Prostate gland (tissue), 2 donors: ENCODE results near the gene ARHGAP19. TPM values are rescaled to one million over a fixed set of nuclear protein-coding genes. Genes with fewer than 3 reads are reported as not detected.

ENCODE experiments used
- DNase-seq: peaks from one replicate; pipeline ENCODE4 v3.0.0-alpha.2; 2019; ENCODE audit warnings: low spot score
- H3K27ac ChIP-seq, 2 donors: fragments of 200-600 bp; sonication (generic); 2 replicates each; pipeline ENCODE4 v1.5.1; 2017 to 2019
- H3K27me3 ChIP-seq: fragments of 200-600 bp; sonication (generic); replicated peaks from 2 replicates; pipeline ENCODE4 v1.5.1; 2019; ENCODE audit not compliant: insufficient read depth
- H3K36me3 ChIP-seq, 2 donors: fragments of 200-600 bp; sonication (generic); 1 replicate in 1 of 2; 2 replicates in 1 of 2; pipeline versions ENCODE4 v1.5.1 to v1.8.1; 2017 to 2019
- H3K4me1 ChIP-seq: fragments of 200-600 bp; sonication (generic); replicated peaks from 2 replicates; pipeline ENCODE4 v1.5.1; 2019
- H3K4me3 ChIP-seq, 2 donors: fragments of 200-600 bp; sonication (generic); 2 replicates each; pipeline ENCODE4 v1.5.1; 2017 to 2019
- H3K9me3 ChIP-seq: fragments of 200-600 bp; sonication (generic); 2 replicates; pipeline ENCODE4 v1.5.1; 2017
- POLR2A ChIP-seq: fragments of 450-650 bp; IDR thresholded peaks from one replicate; pipeline ENCODE4 v1.6.1; 2016; ENCODE audit warnings: antibody characterized with exemption, mild to moderate bottlenecking
- POLR2AphosphoS5 ChIP-seq: sonication (generic); formaldehyde crosslinking; IDR thresholded peaks from one replicate; pipeline ENCODE4 v1.6.1; 2017; ENCODE audit warnings: antibody characterized with exemption
- WGBS: methylation state at CpG from one replicate; pipeline ENCODE4 v1.1.5; 2018; 5-methylcytosine and 5-hydroxymethylcytosine counted together
- intact Hi-C: fragments of 100-400 bp; cut with DNase I; formaldehyde crosslinking; loops from one replicate; pipeline ENCODE4 v1.14.2; 2022
- total RNA-seq, 2 donors: library from RNA; depleted of rRNA; stranded (reverse); fragments of >200 nt; gene quantifications; one replicate each; pipeline ENCODE4 v1.1.0, GENCODE V29; 2016
- TF ChIP-seq, protein P1 (sequence below), 4 experiments: fragments of 200-600 bp in 2 of 4; fragments of 450-650 bp in 2 of 4; sonication (generic) in 2 of 4; IDR thresholded peaks; 1 replicate in 3 of 4; 2 replicates in 1 of 4; pipeline ENCODE4 v1.5.1; 2016 to 2019; ENCODE audit warnings: antibody characterized with exemption in 4 of 4, mild to moderate bottlenecking in 2 of 4, moderate library complexity in 2 of 4

The ARHGAP19 gene
- total RNA-seq, 2 donors from 2014 or later: 10.4 to 37.1 TPM

DNA sequence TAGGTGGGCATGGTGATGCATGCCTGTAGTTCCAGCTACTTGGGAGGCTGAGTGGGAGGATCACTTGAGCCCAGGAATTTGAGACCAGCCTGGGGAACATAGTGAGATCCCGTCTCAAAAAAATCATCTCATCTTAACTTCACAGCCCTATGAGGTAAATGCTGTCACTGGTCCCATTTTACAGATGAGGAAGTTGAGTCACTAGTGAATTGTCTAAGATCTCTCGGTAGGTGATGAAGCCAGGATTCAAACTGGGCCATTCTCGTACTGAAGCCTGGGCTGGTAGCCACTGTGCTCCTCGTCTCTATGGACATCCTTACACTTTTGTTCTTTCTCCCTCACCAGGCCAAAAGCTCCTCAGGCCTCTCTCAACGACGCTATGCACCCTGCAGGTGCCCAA is 113.1 kb downstream of the ARHGAP19 start:
- intact Hi-C loops: no loop called here
- no peaks in the 10 kb centered on the region for H3K9me3 ChIP-seq
- no peak overlapping the region for H3K27ac ChIP-seq
- TF ChIP-seq, protein P1, sequence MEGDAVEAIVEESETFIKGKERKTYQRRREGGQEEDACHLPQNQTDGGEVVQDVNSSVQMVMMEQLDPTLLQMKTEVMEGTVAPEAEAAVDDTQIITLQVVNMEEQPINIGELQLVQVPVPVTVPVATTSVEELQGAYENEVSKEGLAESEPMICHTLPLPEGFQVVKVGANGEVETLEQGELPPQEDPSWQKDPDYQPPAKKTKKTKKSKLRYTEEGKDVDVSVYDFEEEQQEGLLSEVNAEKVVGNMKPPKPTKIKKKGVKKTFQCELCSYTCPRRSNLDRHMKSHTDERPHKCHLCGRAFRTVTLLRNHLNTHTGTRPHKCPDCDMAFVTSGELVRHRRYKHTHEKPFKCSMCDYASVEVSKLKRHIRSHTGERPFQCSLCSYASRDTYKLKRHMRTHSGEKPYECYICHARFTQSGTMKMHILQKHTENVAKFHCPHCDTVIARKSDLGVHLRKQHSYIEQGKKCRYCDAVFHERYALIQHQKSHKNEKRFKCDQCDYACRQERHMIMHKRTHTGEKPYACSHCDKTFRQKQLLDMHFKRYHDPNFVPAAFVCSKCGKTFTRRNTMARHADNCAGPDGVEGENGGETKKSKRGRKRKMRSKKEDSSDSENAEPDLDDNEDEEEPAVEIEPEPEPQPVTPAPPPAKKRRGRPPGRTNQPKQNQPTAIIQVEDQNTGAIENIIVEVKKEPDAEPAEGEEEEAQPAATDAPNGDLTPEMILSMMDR (IDR thresholded peaks at IDR 0.05): no peak
- TF ChIP-seq POLR2AphosphoS5 (no peak), POLR2A (no peak)
- no peaks in the 10 kb centered on the region for H3K4me1 ChIP-seq
- no peak overlapping the region for H3K4me3 ChIP-seq
- WGBS: 45% methylated on average over 6 of the region's 6 CpGs
- DNase-seq: no peak
- no peaks in the 10 kb centered on the region for H3K27me3 ChIP-seq
- no peaks in the 10 kb centered on the region for H3K36me3 ChIP-seq

DNA sequence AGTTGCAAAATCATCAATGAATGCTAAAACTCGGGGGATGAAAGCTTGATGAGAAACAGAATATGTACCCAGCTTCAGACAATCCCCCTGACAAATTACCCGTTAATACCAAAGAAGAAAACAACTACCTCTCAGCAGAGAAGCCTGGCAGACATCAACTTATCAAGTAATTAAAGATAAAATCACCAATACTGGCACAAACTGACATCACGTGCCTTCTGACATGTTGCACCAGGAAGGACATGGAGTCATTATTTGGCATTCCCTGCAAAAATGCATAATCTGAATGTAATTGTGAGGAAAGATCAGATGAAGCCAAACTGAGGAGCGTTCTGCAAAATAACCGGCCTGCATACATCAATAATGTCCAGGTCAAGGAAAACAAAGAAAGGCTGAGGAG is 114.4 kb downstream of the ARHGAP19 start:
- intact Hi-C loops: no loop called here
- DNase-seq: no peak
- Histone ChIP-seq H3K4me3 (no peak overlapping the region), H3K9me3 (no peaks in the 10 kb centered on the region), H3K36me3 (no peaks in the 10 kb centered on the region), H3K27me3 (no peaks in the 10 kb centered on the region), H3K4me1 (no peaks in the 10 kb centered on the region), H3K27ac (no peak overlapping the region)
- TF ChIP-seq POLR2AphosphoS5 (no peak), POLR2A (no peak)
- TF ChIP-seq, protein P1 (IDR thresholded peaks at IDR 0.05): no peak
- WGBS: 61% methylated on average over 5 of the region's 5 CpGs

DNA sequence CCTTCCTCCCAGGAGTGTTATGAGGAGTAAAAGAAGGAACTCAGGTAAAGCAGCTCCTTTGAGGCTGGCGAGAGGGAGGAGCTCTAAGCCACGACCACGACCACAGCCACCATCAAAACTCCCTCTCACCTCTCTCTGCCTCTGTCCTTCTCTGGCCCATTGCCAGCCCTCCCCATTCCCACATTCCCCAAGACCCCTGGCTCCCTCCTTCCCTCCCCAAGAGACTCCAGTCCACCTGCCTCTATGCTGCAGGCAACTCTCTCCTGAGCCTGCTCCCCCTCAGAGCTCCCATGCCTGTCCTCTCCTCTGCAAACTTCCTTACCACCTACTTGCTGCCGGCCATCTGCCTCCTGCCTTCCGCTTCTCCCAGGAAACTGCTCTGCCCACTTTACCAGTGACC is 116.2 kb downstream of the ARHGAP19 start:
- H3K27me3 ChIP-seq: no peaks in the 10 kb centered on the region
- TF ChIP-seq, protein P1 (IDR thresholded peaks at IDR 0.05): no peak
- TF ChIP-seq POLR2A: no peak
- intact Hi-C loops: no loop called here
- H3K4me1 ChIP-seq: no peaks in the 10 kb centered on the region
- no peaks in the 10 kb centered on the region for H3K9me3 ChIP-seq
- DNase-seq: no peak
- H3K4me3 ChIP-seq: no peak overlapping the region
- H3K36me3 ChIP-seq: no peaks in the 10 kb centered on the region
- no peak overlapping the region for H3K27ac ChIP-seq
- 78% methylated on average over 5 of the region's 5 CpGs for WGBS

DNA sequence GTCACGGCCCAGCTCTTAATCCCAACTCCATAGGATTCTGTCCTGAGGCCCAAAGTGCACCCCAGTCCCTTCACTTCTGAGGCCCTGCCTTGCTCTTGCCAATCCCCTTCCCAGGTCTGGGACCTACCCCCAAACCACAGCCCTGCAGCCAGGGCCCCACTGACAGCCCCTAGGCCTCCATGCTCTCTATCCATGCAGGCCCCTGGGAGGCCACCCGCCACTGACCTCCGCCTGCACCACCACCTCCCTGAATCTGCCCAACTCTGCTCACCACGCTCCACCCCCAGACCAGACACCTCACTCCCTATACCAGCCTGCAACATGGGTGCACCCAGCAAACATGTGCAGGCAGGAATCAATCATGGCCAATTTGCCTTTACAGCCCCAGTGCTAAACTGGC is 116.9 kb downstream of the ARHGAP19 start:
- DNase-seq: no peak
- Histone ChIP-seq H3K9me3 (no peaks in the 10 kb centered on the region), H3K4me1 (no peaks in the 10 kb centered on the region), H3K27ac (no peak overlapping the region), H3K27me3 (no peaks in the 10 kb centered on the region), H3K4me3 (no peak overlapping the region), H3K36me3 (no peaks in the 10 kb centered on the region)
- WGBS: 99% methylated on average over 4 of the region's 4 CpGs
- intact Hi-C loops: no loop called here
- TF ChIP-seq, protein P1 (IDR thresholded peaks at IDR 0.05): no peak
- no peak for TF ChIP-seq POLR2AphosphoS5

DNA sequence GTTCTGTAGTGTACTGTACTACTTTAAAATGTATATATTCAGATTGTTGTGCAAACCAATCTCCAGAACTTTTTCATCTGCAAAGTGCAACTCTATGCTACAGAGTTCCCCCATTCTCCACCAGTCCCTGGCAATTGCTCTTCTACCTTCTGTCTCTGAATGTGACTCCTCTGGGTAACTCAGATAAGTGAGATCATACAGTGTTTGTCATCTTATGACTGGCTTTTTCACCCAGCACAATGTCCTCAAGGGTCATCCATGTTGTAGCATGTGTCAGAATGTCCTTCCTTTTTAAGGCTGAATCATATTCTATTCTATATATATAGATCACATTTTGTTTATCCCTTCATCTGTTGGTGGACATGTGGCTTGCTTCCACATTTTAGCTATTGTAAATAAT is 117.5 kb downstream of the ARHGAP19 start:
- Histone ChIP-seq H3K27ac (no peak overlapping the region), H3K4me3 (no peak overlapping the region), H3K36me3 (no peaks in the 10 kb centered on the region), H3K27me3 (no peaks in the 10 kb centered on the region), H3K9me3 (no peaks in the 10 kb centered on the region), H3K4me1 (no peaks in the 10 kb centered on the region)
- TF ChIP-seq POLR2A: no peak
- no peak for TF ChIP-seq POLR2AphosphoS5
- TF ChIP-seq, protein P1 (IDR thresholded peaks at IDR 0.05): no peak
- DNase-seq: no peak
- intact Hi-C loops: no loop called here
